Measurements from ENCODE around the gene TRPM4.

GRCh38 chr19:49189259-49189658 is 31.7 kb downstream of the TRPM4 start:
- TF ChIP-seq CTCF (IDR thresholded peaks at IDR 0.05; ENCODE audit: low read depth, low read length, missing input control) (no peak), ZBTB33 (IDR thresholded peaks at IDR 0.05) (no peak), TAF1 (conservative IDR thresholded peaks at IDR 0.05) (no peak), FOXA1 (IDR thresholded peaks at IDR 0.05) (no peak)

Measured in liver (tissue), 3 donors.